ENCODE data around the gene PRKCH. TPM values are rescaled to one million over a fixed set of nuclear protein-coding genes. Genes with fewer than 3 reads are reported as not detected.

The PRKCH gene
- total RNA-seq, 1 experiment from 2014 or later: 5.2 TPM

DNA sequence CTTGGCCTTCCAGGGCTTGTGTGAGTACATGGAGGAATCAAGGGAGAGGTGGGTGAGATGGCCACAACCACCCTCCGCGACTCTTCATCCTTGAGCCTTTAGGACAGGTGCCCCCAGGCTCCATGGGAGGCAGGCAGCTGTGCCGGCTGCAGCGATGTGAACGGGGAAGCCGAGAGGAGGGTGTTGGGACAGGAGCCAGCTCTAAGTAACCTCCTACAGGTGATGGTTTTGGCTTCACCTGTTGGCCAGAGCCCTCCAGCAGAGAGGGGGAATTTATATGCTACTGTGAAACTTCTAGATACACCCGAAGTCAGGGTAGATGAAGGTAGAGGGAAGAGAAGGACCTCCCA lies 241.8 kb downstream of the PRKCH start:
- Histone ChIP-seq H3K14ac (ENCODE audit: insufficient read depth, low read length) (no peak overlapping the region), H4K5ac (ENCODE audit: insufficient read length, low read depth, low read length) (no peak overlapping the region), H4K91ac (ENCODE audit: insufficient read length, low read depth, low read length) (no peak overlapping the region), H3K9ac (ENCODE audit: extremely low read depth, insufficient read length, low read length) (no peak overlapping the region), H3K4ac (ENCODE audit: low read depth, low read length) (no peak overlapping the region), H3K56ac (ENCODE audit: insufficient read length, low read depth, low read length) (no peak overlapping the region), H2BK5ac (ENCODE audit: insufficient read length, low read length) (no peak overlapping the region), H3K27me3 (ENCODE audit: insufficient read depth, low read length) (no peaks in the 10 kb centered on the region), H3K23ac (ENCODE audit: insufficient read length, low read depth, low read length) (no peak overlapping the region), H2BK12ac (ENCODE audit: insufficient read length, low read depth, low read length) (no peak overlapping the region), H3K23me2 (ENCODE audit: insufficient read length, low read depth, low read length, poor library complexity, severe bottlenecking) (no peaks in the 10 kb centered on the region), H3K79me1 (ENCODE audit: insufficient read depth, low read depth, low read length, poor library complexity, severe bottlenecking) (no peaks in the 10 kb centered on the region), H3K4me2 (ENCODE audit: insufficient read depth, insufficient read length, low read length) (no peak overlapping the region), H2BK120ac (ENCODE audit: low read depth, low read length, poor library complexity, severe bottlenecking) (no peak overlapping the region), H2AFZ (ENCODE audit: low read length) (no peak overlapping the region), H2BK15ac (ENCODE audit: low read depth, low read length) (no peak overlapping the region), H3K9me3 (ENCODE audit: control insufficient read depth, low read depth, low read length) (no peaks in the 10 kb centered on the region), H3K27ac (ENCODE audit: insufficient read length, low read depth, low read length) (no peak overlapping the region), H3K18ac (ENCODE audit: insufficient read length, low read depth, low read length) (no peak overlapping the region), H4K8ac (replicated peaks; ENCODE audit: insufficient read length, low read depth, low read length) (no peak overlapping the region), H3K4me1 (ENCODE audit: insufficient read depth, low read length) (no peaks in the 10 kb centered on the region; the same call in 1 of the 2 replicates), H4K20me1 (ENCODE audit: control insufficient read depth, insufficient read depth, insufficient read length) (no peaks in the 10 kb centered on the region), H3T11ph (ENCODE audit: low read length) (no peak overlapping the region), H3K79me2 (ENCODE audit: insufficient read depth, low read length) (no peaks in the 10 kb centered on the region), H2AK5ac (ENCODE audit: insufficient read length, low read length) (no peak overlapping the region), H2BK20ac (ENCODE audit: low read depth, low read length, poor library complexity, severe bottlenecking) (no peak overlapping the region)
- TF ChIP-seq, protein P1, sequence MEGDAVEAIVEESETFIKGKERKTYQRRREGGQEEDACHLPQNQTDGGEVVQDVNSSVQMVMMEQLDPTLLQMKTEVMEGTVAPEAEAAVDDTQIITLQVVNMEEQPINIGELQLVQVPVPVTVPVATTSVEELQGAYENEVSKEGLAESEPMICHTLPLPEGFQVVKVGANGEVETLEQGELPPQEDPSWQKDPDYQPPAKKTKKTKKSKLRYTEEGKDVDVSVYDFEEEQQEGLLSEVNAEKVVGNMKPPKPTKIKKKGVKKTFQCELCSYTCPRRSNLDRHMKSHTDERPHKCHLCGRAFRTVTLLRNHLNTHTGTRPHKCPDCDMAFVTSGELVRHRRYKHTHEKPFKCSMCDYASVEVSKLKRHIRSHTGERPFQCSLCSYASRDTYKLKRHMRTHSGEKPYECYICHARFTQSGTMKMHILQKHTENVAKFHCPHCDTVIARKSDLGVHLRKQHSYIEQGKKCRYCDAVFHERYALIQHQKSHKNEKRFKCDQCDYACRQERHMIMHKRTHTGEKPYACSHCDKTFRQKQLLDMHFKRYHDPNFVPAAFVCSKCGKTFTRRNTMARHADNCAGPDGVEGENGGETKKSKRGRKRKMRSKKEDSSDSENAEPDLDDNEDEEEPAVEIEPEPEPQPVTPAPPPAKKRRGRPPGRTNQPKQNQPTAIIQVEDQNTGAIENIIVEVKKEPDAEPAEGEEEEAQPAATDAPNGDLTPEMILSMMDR (conservative IDR thresholded peaks at IDR 0.05): no peak
- Mint-ChIP-seq H3K4me3 (no peak overlapping the region), H3K36me3 (ENCODE audit: insufficient read depth in 1 of 3, low read depth in 3 of 3) (no peaks in the 10 kb centered on the region), H3K27ac (no peak overlapping the region), H3K4me1 (peaks cover 38 to 41% of the 10 kb centered on the region in 2 experiments), H3K9me3 (no peaks in the 10 kb centered on the region; a peak in 1 of 5 replicates), H3K27me3 (ENCODE audit: low read depth) (peaks cover 8% of the 10 kb centered on the region)
- no CpG with 5 or more reads among the region's 7 CpGs for WGBS (ENCODE audit: extremely low coverage, insufficient read length, low lambda C conversion rate)
- no peak for DNase-seq
